NOMO-1 treated with DMSO at 0.1 percent for 48 hours (cell line): ENCODE measurements around the gene BCAM.
"Not testable (repeated sequence)": the region's sequence is repeated elsewhere in the genome, so short reads cannot be mapped to it uniquely, and the experiment has no call there.

Experiments used
- DNase-seq: peaks from one replicate; lab custom pipeline; 2025; ENCODE audit not compliant: unreplicated experiment; lab: John Stamatoyannopoulos, UW

The BCAM gene

DNA sequence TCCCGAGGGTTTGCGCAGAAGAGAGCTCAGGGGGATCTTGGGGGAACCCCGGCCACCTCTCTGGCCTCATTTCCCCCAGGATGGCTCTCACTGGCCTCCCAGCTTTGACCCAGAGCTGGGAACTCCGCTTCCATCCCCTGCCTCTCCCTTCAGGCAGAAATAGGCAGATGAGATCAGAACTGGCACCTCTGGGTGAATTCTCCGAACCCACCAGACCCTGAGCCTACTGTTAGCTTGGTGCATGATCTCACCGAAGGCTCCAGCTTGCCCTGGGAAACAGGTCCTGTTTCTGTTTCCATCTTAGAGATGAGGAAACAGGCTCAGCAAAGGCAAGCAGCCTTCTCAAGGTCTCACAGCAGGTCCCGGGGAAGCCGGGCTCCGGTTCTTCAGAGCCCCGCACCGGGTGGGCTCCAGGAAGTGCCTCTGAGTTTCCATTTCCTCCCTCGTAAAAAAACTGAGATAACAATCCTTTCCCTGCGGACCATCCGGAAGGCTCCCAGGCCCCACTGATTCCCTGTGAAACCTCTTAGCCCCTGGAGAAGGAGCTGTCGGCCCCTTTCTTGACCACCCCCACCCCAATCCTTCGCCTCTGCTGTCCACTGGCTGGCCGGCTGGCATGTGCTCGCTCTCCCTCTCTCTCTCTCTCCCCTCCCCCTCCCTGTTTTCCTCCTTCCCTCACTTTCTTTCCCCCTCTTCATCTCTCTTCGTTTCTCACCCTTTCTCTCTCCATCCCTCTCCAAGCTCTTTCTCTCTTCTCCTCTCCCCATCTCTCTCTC lies 39.3 kb downstream of the BCAM start:
- DNase-seq, result no peak

GRCh38 chr19:44848812-44849447 lies 40.0 kb downstream of the BCAM start:
- DNase-seq, result no peak

- no peak for DNase-seq
These were observed 41.8 kb downstream of the BCAM start for GRCh38 chr19:44850641-44851109.

DNA sequence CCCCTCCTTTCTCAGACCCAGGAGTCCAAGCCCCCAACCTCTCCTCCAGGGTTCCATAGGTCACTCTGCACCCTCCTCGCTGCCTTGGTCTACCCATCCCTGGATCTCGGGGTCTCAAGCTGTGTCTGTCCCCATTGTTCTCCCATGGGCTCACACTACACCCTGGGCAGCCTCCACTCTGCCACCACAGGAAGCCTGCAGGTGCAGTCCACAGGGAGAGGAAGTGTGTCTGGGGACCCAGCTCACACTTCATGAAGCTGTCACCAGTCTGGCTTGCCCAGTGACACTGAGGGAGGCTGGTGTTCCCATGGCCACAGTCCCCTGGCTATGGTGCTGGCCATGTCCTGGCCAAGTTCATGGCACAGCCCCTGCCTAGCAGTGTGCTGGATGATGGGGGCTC lies 42.5 kb downstream of the BCAM start:
- no peak for DNase-seq

DNA sequence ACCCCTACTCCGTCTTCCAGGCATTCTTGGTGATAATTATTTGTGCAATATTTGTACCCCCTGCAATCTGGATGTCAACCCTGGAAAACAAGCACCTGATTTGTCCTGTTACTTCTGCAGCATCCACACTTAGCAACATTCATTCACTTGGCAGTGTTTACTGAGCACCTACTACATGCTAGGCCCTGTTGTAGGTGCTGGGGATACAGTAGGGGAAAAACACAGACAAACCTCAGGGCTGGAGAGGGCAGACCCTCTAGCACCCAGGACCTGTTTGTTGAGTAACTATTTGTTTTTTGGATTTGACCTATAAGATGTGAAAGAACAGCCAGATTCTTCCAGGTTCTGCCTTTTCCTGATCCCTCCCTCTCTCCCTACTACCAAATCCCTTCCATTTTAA lies 46.7 kb downstream of the BCAM start:
- no peak for DNase-seq

- peak; percentile 69 for DNase-seq
These were observed 47.6 kb downstream of the BCAM start for GRCh38 chr19:44856421-44857083.

- DNase-seq, result no peak
These were observed 48.9 kb downstream of the BCAM start for GRCh38 chr19:44857837-44858236.

- not testable (repeated sequence) for DNase-seq
These were observed 52.7 kb downstream of the BCAM start for GRCh38 chr19:44861576-44861975.

DNA sequence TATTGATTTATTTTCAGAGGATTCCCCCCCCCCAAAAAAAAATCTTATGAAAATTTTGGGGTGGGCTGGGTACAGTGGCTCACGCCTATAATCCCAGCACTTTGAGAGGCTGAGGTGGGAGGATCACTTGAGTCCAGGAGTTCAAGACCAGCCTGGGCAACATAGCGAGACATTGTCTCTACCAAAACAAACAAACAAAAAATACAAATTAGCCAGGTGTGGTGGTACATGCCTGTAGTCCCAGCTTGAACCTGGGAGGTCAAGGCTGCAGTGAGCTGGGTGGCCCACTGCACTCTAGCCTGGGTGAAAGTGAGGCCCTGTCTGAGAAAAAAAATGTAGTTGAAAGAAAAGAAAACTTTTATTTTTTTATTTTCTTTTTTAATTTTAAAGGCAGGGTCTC lies 55.1 kb downstream of the BCAM start:
- DNase-seq, result no peak

GRCh38 chr19:44865196-44865767 lies 56.4 kb downstream of the BCAM start:
- DNase-seq, result no peak

- no peak for DNase-seq
These were observed 57.8 kb downstream of the BCAM start for GRCh38 chr19:44866664-44867063.

DNA sequence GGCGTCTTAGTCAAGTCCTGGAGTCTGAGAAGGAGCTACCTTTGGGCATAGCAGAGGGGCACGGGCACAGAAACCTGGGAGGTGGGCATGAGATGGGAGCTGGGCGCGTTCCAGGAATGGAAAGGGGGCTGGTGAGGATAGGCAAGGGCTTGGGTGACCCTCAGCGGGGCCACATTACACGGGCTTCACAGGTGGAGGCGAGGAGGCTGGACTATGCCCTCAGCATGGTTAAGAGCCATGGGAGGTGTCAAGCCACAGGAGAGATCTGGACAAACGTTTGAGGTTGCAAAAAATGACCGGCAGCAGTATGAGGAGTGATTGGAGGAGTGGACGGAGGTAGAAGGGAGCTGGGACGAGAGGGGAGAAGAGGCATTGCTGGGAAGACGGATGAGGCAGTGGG lies 58.7 kb downstream of the BCAM start:
- DNase-seq, result no peak

GRCh38 chr19:44869733-44870470 lies 61.0 kb downstream of the BCAM start:
- peak; percentile 18 for DNase-seq
